Measurements from ENCODE around the gene PPM1L. TPM values are rescaled to one million over a fixed set of nuclear protein-coding genes. Genes with fewer than 3 reads are reported as not detected.

PPM1L gene
- total and polyA plus RNA-seq, 9 donors = 2.2 to 12.1 (median 10.2) TPM

DNA sequence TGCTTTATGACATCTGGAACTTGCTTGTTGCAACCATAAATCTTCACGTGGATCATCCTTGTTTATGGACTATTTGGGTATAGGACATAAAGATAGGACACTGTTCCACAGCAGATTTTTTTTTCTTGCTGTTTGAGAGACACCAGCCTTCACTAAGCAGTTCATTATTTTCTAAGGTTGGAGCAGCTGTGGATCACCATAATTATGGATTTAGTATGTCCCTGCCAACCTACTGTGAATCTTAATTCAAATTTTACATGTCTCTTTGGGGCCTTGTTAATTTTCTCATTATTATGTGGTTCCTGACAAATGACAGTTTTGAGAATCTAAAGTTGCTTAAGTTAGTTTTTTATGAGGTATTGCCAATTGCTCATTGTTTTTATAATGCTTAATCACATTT is 188.0 kb downstream of the PPM1L start:
- Histone ChIP-seq H3K9me3 (no peaks in the 10 kb centered on the region), H3K4me3 (no peak overlapping the region), H3K4me1 (ENCODE audit: insufficient read depth) (no peaks in the 10 kb centered on the region), H3K36me3 (no peaks in the 10 kb centered on the region), H3K27me3 (no peaks in the 10 kb centered on the region), H3K27ac (no peak overlapping the region)
- 50 to 74% (median 65%) methylated on average over 1 of the region's 1 CpG for WGBS, 3 donors
- TF ChIP-seq EP300 (IDR thresholded peaks at IDR 0.05) (no peak), CTCF (IDR thresholded peaks at IDR 0.05) (no peak), POLR2A (IDR thresholded peaks at IDR 0.05) (no peak)
- no peak for DNase-seq
- intact Hi-C loops (cut with DNase I) = loop anchor here (5.0 to 10.0 kb wide), 2 partner anchors 237 to 239 kb away; no protein-coding TSS in a partner anchor

DNA sequence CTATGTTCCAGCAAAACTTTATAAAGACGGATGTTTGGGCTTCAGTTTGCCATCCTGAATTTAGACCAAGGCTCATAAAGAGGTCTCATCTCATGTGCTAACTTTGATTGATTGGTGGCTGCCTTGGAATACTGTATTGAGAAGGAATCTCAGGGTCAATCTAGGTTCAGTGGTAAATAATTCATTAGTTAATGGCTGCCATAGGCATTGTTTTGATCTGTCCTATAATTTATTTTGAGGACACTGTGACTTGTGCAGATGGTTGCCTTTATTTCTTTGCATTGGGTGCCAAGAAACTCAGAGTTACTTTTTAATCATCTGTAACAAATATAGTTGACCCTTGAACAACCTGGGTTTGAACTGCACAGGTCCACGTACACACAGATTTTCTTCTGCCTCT is 189.3 kb downstream of the PPM1L start:
- DNase-seq = no peak
- TF ChIP-seq CTCF (IDR thresholded peaks at IDR 0.05) (no peak), POLR2A (IDR thresholded peaks at IDR 0.05) (no peak), EP300 (IDR thresholded peaks at IDR 0.05) (no peak)
- H3K27ac ChIP-seq = no peak overlapping the region
- intact Hi-C loops (cut with DNase I) = loop anchor here in 1 of 4 donors (10.0 kb wide), 1 partner anchor 241 kb away; no protein-coding TSS in a partner anchor
- no peaks in the 10 kb centered on the region for H3K36me3 ChIP-seq
- no peaks in the 10 kb centered on the region for H3K27me3 ChIP-seq
- H3K9me3 ChIP-seq = no peaks in the 10 kb centered on the region
- no peaks in the 10 kb centered on the region for H3K4me1 ChIP-seq (ENCODE audit: insufficient read depth)
- no peak overlapping the region for H3K4me3 ChIP-seq
- 76 to 78% (median 78%) methylated on average over 2 of the region's 2 CpGs for WGBS, 3 donors

DNA sequence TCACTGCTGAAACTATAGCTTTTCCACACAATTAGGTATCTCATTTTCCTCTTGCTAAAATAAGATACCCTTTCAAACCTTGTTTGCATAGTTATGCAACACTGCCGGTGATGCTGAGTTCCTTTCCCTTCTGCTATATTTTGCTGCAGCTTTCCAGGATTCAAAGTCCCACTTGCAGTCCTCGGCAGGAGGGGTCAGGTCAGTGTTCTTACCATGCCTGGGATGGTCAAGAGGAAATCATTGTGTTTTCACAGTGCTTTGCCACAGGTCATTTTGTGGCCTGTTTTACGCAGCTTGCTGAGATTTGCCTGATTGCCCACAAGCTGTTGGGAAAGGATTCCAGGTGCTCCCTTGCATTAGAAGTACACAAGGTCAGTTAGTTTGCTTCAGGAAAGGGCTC is 192.2 kb downstream of the PPM1L start:
- Histone ChIP-seq H3K27ac (no peak overlapping the region), H3K36me3 (no peaks in the 10 kb centered on the region), H3K4me3 (no peak overlapping the region), H3K9me3 (no peaks in the 10 kb centered on the region), H3K27me3 (no peaks in the 10 kb centered on the region), H3K4me1 (ENCODE audit: insufficient read depth) (no peaks in the 10 kb centered on the region)
- TF ChIP-seq EP300 (IDR thresholded peaks at IDR 0.05) = no peak
- no peak for TF ChIP-seq POLR2A (IDR thresholded peaks at IDR 0.05)
- TF ChIP-seq CTCF (IDR thresholded peaks at IDR 0.05) = no peak
- no peak for DNase-seq
- intact Hi-C loops (cut with DNase I) = loop anchor here in 1 of 4 donors (10.0 kb wide), 1 partner anchor 243 kb away; no protein-coding TSS in a partner anchor
- WGBS, 3 donors = 74 to 75% (median 74%) methylated on average over 3 of the region's 3 CpGs

DNA sequence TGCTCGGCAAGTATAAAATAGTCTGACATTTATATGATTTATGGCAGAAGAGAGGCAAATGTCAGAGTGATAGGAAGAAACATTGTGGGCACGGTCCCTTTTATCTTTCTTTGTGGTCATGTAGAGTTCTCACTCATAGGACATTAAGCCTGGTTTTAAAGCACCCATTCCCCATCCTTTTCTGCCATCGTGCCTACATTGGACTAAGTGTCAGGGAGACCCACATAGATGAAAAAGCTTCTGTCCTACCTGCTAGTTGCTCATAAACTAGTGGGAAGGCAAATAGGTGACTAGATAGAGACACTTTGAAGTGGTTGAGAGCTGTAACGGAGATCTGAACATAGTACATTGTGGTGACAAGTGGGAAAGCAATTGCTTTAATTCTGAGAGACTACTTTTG is 193.4 kb downstream of the PPM1L start:
- Histone ChIP-seq H3K27me3 (no peaks in the 10 kb centered on the region), H3K4me3 (no peak overlapping the region), H3K27ac (no peak overlapping the region), H3K9me3 (no peaks in the 10 kb centered on the region), H3K4me1 (ENCODE audit: insufficient read depth) (no peaks in the 10 kb centered on the region), H3K36me3 (no peaks in the 10 kb centered on the region)
- intact Hi-C loops (cut with DNase I) = loop anchor here in 1 of 4 donors (10.0 kb wide), 1 partner anchor 245 kb away; no protein-coding TSS in a partner anchor
- no peak for DNase-seq
- WGBS, 3 donors = 85 to 88% (median 86%) methylated on average over 4 of the region's 4 CpGs
- TF ChIP-seq EP300 (IDR thresholded peaks at IDR 0.05) (no peak), POLR2A (IDR thresholded peaks at IDR 0.05) (no peak), CTCF (IDR thresholded peaks at IDR 0.05) (no peak)

Measured in ovary (tissue), 9 donors.